A549 (cell line): Measurements from ENCODE around the gene UTS2B. TPM values are rescaled to one million over a fixed set of nuclear protein-coding genes. Genes with fewer than 3 reads are reported as not detected.

Source experiments
- ATAC-seq, 2 experiments: fragments of 200-7000 bp in 1 of 2; fragments of >200 bp in 1 of 2; cut with Nextera tagmentation in 1 of 2; cut with Tn5 transposase in 1 of 2; 3 replicates each; pipeline versions ENCODE4 v1.8.0 to v1.9.1; 2018 to 2020; ENCODE audit warnings: mild to moderate bottlenecking in 1 of 2, moderate library complexity in 1 of 2
- CTCF ChIA-PET: fragments of 300-600 bp; sonication (Branson Sonifier 250); formaldehyde crosslinking; extraction: SDS; loops from one replicate; lab custom pipeline; 2021; ENCODE audit warnings: antibody characterized with exemption, inconsistent platforms; lab: Yijun Ruan, JAX
- POLR2A ChIA-PET: fragments of 350-600 bp; formaldehyde crosslinking; extraction: SDS; loops from one replicate; lab custom pipeline; 2021; ENCODE audit warnings: antibody characterized with exemption, inconsistent platforms; lab: Yijun Ruan, JAX
- DNase-seq, 2 experiments: peaks; one replicate each; pipeline versions ENCODE4 v3.0.0 to v3.0.0-alpha.2; 2011 to 2016; ENCODE audit warnings: low read depth in 1 of 2, low spot score in 1 of 2
- FAIRE-seq: peaks from 2 replicates; lab custom pipeline; 2011; peaks lifted over from hg19 to GRCh38; lab: Jason Lieb, UNC
- H3K27ac ChIP-seq, 2 experiments: fragments of >200 bp; sonication (Bioruptor Twin); formaldehyde crosslinking; 3 replicates each; pipeline ENCODE4 v1.5.1; 2016 to 2017
- H3K4me1 ChIP-seq: fragments of >200 bp; sonication (Bioruptor Twin); formaldehyde crosslinking; 3 replicates; pipeline ENCODE4 v1.6.1; 2016
- H3K4me2 ChIP-seq: fragments of >200 bp; sonication (Bioruptor Twin); formaldehyde crosslinking; 3 replicates; pipeline ENCODE4 v1.6.1; 2016
- H3K4me3 ChIP-seq: fragments of >200 bp; sonication (Bioruptor Twin); formaldehyde crosslinking; 3 replicates; pipeline ENCODE4 v1.5.1; 2016
- H3K9me3 ChIP-seq: fragments of >200 bp; sonication (Bioruptor Twin); formaldehyde crosslinking; 3 replicates; pipeline ENCODE4 v1.6.1; 2016
- BHLHE40 ChIP-seq: IDR thresholded peaks from 2 replicates; pipeline ENCODE4 v1.6.1; 2012; ENCODE audit warnings: low read depth, low read length, inconsistent platforms
- CBX8 ChIP-seq: fragments of 200-600 bp; sonication (generic); IDR thresholded peaks from 2 replicates; pipeline ENCODE4 v1.6.1; 2016
- CHD4 ChIP-seq: fragments of 200-600 bp; sonication (generic); IDR thresholded peaks from 2 replicates; pipeline ENCODE4 v1.6.1; 2016; ENCODE audit warnings: antibody characterized with exemption, mild to moderate bottlenecking, borderline replicate concordance
- ESRRA ChIP-seq: fragments of 150-350 bp; IDR thresholded peaks from 2 replicates; pipeline ENCODE4 v1.6.1; 2014; ENCODE audit warnings: mild to moderate bottlenecking, low read length, borderline replicate concordance
- FOSB ChIP-seq: fragments of 250-450 bp; sonication (Bioruptor Pico); IDR thresholded peaks from 2 replicates; pipeline ENCODE4 v1.5.0; 2020; ENCODE audit warnings: mild to moderate bottlenecking, moderate library complexity
- FOSL2 ChIP-seq, 2 experiments: fragments of 450-650 bp in 1 of 2; fragments of >200 bp in 1 of 2; sonication (Bioruptor Twin) in 1 of 2; formaldehyde crosslinking; IDR thresholded peaks; 2 replicates each; pipeline versions ENCODE4 v1.5.0 to v1.6.1; 2016 to 2020; ENCODE audit warnings: mild to moderate bottlenecking in 1 of 2, moderate library complexity in 1 of 2
- FOXS1 ChIP-seq: fragments of 250-450 bp; sonication (Bioruptor Pico); IDR thresholded peaks from 2 replicates; pipeline ENCODE4 v1.5.0; 2020; ENCODE audit warnings: mild to moderate bottlenecking, moderate library complexity
- HDAC2 ChIP-seq: fragments of 200-600 bp; sonication (generic); IDR thresholded peaks from 2 replicates; pipeline ENCODE4 v1.6.1; 2016
- HEYL ChIP-seq: fragments of 250-450 bp; sonication (Bioruptor Pico); IDR thresholded peaks from 2 replicates; pipeline ENCODE4 v1.8.0; 2021; ENCODE audit warnings: mild to moderate bottlenecking, moderate library complexity
- HOXB13 ChIP-seq: fragments of 250-450 bp; sonication (Bioruptor Pico); IDR thresholded peaks from 2 replicates; pipeline ENCODE4 v1.5.0; 2020; ENCODE audit warnings: low read depth, mild to moderate bottlenecking, moderate library complexity
- HOXB5 ChIP-seq: fragments of 250-450 bp; sonication (Bioruptor Pico); IDR thresholded peaks from 2 replicates; pipeline ENCODE4 v1.5.0; 2020; ENCODE audit warnings: mild to moderate bottlenecking, moderate library complexity
- KDM5A ChIP-seq: fragments of 200-600 bp; sonication (generic); IDR thresholded peaks from 2 replicates; pipeline ENCODE4 v1.6.1; 2016; ENCODE audit warnings: antibody characterized with exemption, mild to moderate bottlenecking
- MAFK ChIP-seq: fragments of 450-650 bp; IDR thresholded peaks from 2 replicates; pipeline ENCODE4 v1.6.1; 2014; ENCODE audit not compliant: partially characterized antibody
- MAX ChIP-seq: IDR thresholded peaks from 2 replicates; pipeline ENCODE4 v1.6.1; 2012
- MYC ChIP-seq: IDR thresholded peaks from 2 replicates; pipeline ENCODE4 v1.6.1; 2012; ENCODE audit warnings: mild to moderate bottlenecking, inconsistent platforms, low read length, improper control_type of control experiment, borderline replicate concordance
- NFE2L2 ChIP-seq: fragments of 150-350 bp; conservative IDR thresholded peaks from 2 replicates; pipeline ENCODE4 v1.6.1; 2014; ENCODE audit warnings: low read length
- NPAS2 ChIP-seq: fragments of 250-450 bp; sonication (Bioruptor Pico); IDR thresholded peaks from 2 replicates; pipeline ENCODE4 v1.8.0; 2022; ENCODE audit warnings: mild to moderate bottlenecking, moderate library complexity, borderline replicate concordance
- POLR2AphosphoS2 ChIP-seq: conservative IDR thresholded peaks from 2 replicates; pipeline ENCODE4 v1.6.1; 2012; ENCODE audit warnings: low read length, improper control_type of control experiment, inconsistent platforms
- RAD21 ChIP-seq, 2 experiments: fragments of >200 bp in 1 of 2; sonication (Bioruptor Twin) in 1 of 2; formaldehyde crosslinking in 1 of 2; IDR thresholded peaks in 1 of 2; conservative IDR thresholded peaks in 1 of 2; 2 replicates in 1 of 2; 3 replicates in 1 of 2; pipeline ENCODE4 v1.6.1; 2012 to 2018; ENCODE audit warnings: inconsistent platforms in 1 of 2
- RARB ChIP-seq: fragments of 250-450 bp; sonication (Bioruptor Pico); IDR thresholded peaks from 2 replicates; pipeline ENCODE4 v1.8.0; 2021; ENCODE audit warnings: mild to moderate bottlenecking, moderate library complexity
- ZC3H11A ChIP-seq: fragments of 450-650 bp; IDR thresholded peaks from 2 replicates; pipeline ENCODE4 v1.6.1; 2014; ENCODE audit warnings: antibody characterized with exemption, mild to moderate bottlenecking
- ZNF302 ChIP-seq: fragments of 250-450 bp; sonication (Bioruptor Pico); IDR thresholded peaks from 2 replicates; pipeline ENCODE4 v1.9.0; 2021; ENCODE audit warnings: inconsistent platforms, mild to moderate bottlenecking, moderate library complexity
- WGBS: methylation state at CpG from one replicate; pipeline ENCODE4 v1.1.6; 2017; ENCODE audit errors: missing lambda C conversion rate; 5-methylcytosine and 5-hydroxymethylcytosine counted together
- polyA plus RNA-seq, 4 experiments: library from polyadenylated mRNA; depleted of rRNA in 3 of 4; stranded (reverse); fragments of >200 nt; fragmentation: RNase III in 1 of 4; extraction: RNeasy Plus Mini Kit Qiagen cat#74134 plus additional on column Dnase treatment in 1 of 4; gene quantifications; 2 replicates in 3 of 4; 3 replicates in 1 of 4; pipeline ENCODE4 v1.2.3, GENCODE V29; 2011 to 2017
- TF ChIP-seq, protein P1 (sequence below): fragments of 250-450 bp; sonication (Bioruptor Pico); IDR thresholded peaks from 2 replicates; pipeline ENCODE4 v1.5.0; 2020; ENCODE audit warnings: low read depth, mild to moderate bottlenecking, moderate library complexity
- TF ChIP-seq, protein P2 (sequence below): fragments of >200 bp; sonication (Bioruptor Twin); formaldehyde crosslinking; IDR thresholded peaks from 3 replicates; pipeline ENCODE4 v1.6.1; 2016
- TF ChIP-seq, protein P3 (sequence below): fragments of >200 bp; sonication (Bioruptor Twin); formaldehyde crosslinking; IDR thresholded peaks from 2 replicates; pipeline ENCODE4 v1.6.1; 2016
- TF ChIP-seq, protein P4 (sequence below): fragments of 200-600 bp; sonication (generic); IDR thresholded peaks from 2 replicates; pipeline ENCODE4 v1.6.1; 2016; ENCODE audit warnings: antibody characterized with exemption, mild to moderate bottlenecking, moderate library complexity

UTS2B gene
- polyA plus RNA-seq, 2 of the 4 experiments (the other 2 are of a cell fraction) = 0.16 TPM; not detected in 1

DNA sequence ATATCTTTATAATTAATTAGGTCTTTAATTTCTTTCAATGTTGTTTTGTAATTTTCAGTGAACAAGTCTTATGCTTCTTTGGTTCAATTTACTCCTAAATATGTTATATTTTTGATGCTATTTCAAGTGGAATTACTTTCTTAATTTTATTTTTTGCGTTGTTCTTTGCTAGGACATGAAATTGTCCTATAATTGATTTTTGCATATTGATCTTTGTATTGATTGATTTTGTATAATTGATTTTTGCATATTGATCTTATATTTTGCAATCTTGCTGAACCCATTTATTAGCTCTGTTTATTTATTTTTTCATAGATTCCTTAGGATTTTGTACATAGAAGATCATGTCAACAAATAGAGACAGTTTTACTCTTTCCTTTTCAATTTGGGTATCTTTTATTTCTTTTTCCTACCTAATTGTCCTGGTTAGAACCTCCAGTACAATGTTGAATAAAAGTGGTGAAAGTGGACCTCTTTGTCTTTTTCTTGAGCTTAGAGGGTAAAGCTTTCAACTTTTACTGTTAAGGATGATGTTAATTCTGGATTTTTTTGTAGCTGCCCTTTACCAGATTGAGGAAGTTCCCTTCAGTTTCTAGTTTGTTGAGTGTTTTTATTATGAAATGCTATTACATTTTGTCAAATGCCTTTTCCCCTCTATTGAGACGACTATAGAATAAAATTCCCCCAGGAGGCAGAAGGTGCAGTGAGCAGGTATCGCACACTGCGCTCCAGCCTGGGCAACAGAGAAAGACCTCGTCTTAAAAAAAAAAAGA is 37.9 kb downstream of the UTS2B start:
- Histone ChIP-seq H3K27ac (no peak overlapping the region), H3K4me1 (no peaks in the 10 kb centered on the region), H3K4me3 (no peak overlapping the region), H3K4me2 (no peak overlapping the region), H3K9me3 (no peaks in the 10 kb centered on the region)
- FAIRE-seq = no peak
- DNase-seq = no peak
- 60% methylated on average over 5 of the region's 5 CpGs for WGBS
- POLR2A ChIA-PET = no interaction called here
- no peak for TF ChIP-seq CHD4
- TF ChIP-seq NFE2L2 = no peak
- TF ChIP-seq FOSL2 (IDR thresholded peaks at IDR 0.05) = no peak
- no peak for TF ChIP-seq FOSL2 (CRISPR knock-in tag; IDR thresholded peaks at IDR 0.05)
- TF ChIP-seq MAFK = no peak
- TF ChIP-seq NPAS2 (CRISPR knock-in tag) = no peak
- TF ChIP-seq BHLHE40 = no peak
- no peak for TF ChIP-seq HOXB5 (CRISPR knock-in tag)
- TF ChIP-seq POLR2AphosphoS2 = no peak
- no peak for TF ChIP-seq FOSB (CRISPR knock-in tag)
- TF ChIP-seq RARB (CRISPR knock-in tag) = no peak
- CTCF ChIA-PET = no interaction called here
- no peak for ATAC-seq

DNA sequence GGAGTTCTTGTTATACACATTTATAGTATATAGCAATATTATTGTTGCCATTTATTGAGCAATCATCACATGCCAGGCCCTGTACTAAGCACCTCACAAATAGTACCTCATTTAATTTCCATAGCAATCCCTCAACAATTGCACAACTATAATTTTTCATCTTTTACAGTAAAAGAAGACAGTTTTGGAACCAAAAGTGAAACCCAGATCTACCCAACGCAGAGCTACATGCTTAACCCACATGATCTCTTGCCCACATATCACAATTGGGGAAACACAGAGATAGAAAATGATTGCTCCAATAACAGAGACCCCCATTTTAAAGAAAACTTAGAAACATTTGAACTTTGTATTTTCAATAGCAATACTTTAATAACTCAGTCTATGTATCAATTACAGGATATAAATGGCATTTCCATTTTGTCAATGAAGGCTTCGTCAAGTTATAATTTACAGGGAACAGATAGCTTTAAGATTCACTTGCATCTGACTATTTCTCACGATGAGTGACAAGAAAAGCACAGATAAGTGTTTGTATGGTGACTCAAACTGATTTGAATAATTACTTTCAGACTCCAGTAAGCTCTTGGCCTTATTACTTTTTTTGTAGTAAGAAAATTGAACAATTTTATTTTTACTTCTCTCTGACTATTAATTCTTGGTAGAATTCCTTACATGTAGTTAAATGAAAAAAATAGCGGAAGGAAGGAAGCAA is 39.9 kb downstream of the UTS2B start:
- no peak for ATAC-seq
- no peak for TF ChIP-seq ZNF302
- TF ChIP-seq, protein P1, sequence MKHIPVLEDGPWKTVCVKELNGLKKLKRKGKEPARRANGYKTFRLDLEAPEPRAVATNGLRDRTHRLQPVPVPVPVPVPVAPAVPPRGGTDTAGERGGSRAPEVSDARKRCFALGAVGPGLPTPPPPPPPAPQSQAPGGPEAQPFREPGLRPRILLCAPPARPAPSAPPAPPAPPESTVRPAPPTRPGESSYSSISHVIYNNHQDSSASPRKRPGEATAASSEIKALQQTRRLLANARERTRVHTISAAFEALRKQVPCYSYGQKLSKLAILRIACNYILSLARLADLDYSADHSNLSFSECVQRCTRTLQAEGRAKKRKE (CRISPR knock-in tag) = no peak
- TF ChIP-seq KDM5A = no peak
- no peak for TF ChIP-seq HEYL (CRISPR knock-in tag)
- no peak for TF ChIP-seq MYC
- no peak for TF ChIP-seq HOXB13 (CRISPR knock-in tag)
- TF ChIP-seq MAX = no peak
- TF ChIP-seq, protein P2, sequence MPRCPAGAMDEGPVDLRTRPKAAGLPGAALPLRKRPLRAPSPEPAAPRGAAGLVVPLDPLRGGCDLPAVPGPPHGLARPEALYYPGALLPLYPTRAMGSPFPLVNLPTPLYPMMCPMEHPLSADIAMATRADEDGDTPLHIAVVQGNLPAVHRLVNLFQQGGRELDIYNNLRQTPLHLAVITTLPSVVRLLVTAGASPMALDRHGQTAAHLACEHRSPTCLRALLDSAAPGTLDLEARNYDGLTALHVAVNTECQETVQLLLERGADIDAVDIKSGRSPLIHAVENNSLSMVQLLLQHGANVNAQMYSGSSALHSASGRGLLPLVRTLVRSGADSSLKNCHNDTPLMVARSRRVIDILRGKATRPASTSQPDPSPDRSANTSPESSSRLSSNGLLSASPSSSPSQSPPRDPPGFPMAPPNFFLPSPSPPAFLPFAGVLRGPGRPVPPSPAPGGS = no peak
- WGBS = 58% methylated on average over 4 of the region's 4 CpGs
- DNase-seq = no peak
- no peak for FAIRE-seq
- Histone ChIP-seq H3K4me2 (no peak overlapping the region), H3K9me3 (no peaks in the 10 kb centered on the region), H3K27ac (no peak overlapping the region), H3K4me1 (no peaks in the 10 kb centered on the region), H3K4me3 (no peak overlapping the region)
- ChIA-PET POLR2A (no interaction called here), CTCF (no interaction called here)

DNA sequence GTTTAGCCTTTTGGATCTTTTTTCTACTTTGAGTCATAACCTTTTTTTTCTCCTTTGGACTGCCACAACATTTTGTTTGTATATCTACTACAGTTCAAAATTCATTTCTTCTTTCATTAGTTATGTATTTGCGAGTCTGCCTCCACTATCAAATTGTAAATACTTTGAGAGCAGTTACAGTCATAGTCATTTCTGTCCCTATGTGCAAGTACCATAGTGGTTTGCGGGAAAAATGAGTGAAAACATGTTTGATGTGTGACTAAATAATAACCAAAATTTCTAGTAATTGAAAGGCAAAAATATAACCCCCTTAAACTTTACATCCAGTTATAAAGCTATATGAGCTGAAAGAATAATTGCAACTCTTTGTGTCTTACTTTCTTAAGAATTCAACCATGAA is 46.9 kb downstream of the UTS2B start:
- no peak for FAIRE-seq
- CTCF ChIA-PET = no interaction called here
- no peak for ATAC-seq
- POLR2A ChIA-PET = no interaction called here
- no peak for DNase-seq
- H3K27ac ChIP-seq = no peak overlapping the region
- no peak overlapping the region for H3K4me3 ChIP-seq
- 70% methylated on average over 2 of the region's 2 CpGs for WGBS
- no peak overlapping the region for H3K4me2 ChIP-seq
- no peaks in the 10 kb centered on the region for H3K9me3 ChIP-seq
- H3K4me1 ChIP-seq = no peaks in the 10 kb centered on the region
- TF ChIP-seq CBX8 = no peak
- no peak for TF ChIP-seq RAD21 (conservative IDR thresholded peaks at IDR 0.05 in 1 of 2, IDR thresholded peaks at IDR 0.05 in 1 of 2)
- TF ChIP-seq ZC3H11A = no peak
- no peak for TF ChIP-seq MAX
- TF ChIP-seq HDAC2 = no peak
- TF ChIP-seq, protein P3, sequence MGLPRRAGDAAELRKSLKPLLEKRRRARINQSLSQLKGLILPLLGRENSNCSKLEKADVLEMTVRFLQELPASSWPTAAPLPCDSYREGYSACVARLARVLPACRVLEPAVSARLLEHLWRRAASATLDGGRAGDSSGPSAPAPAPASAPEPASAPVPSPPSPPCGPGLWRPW = no peak
- TF ChIP-seq, protein P4, sequence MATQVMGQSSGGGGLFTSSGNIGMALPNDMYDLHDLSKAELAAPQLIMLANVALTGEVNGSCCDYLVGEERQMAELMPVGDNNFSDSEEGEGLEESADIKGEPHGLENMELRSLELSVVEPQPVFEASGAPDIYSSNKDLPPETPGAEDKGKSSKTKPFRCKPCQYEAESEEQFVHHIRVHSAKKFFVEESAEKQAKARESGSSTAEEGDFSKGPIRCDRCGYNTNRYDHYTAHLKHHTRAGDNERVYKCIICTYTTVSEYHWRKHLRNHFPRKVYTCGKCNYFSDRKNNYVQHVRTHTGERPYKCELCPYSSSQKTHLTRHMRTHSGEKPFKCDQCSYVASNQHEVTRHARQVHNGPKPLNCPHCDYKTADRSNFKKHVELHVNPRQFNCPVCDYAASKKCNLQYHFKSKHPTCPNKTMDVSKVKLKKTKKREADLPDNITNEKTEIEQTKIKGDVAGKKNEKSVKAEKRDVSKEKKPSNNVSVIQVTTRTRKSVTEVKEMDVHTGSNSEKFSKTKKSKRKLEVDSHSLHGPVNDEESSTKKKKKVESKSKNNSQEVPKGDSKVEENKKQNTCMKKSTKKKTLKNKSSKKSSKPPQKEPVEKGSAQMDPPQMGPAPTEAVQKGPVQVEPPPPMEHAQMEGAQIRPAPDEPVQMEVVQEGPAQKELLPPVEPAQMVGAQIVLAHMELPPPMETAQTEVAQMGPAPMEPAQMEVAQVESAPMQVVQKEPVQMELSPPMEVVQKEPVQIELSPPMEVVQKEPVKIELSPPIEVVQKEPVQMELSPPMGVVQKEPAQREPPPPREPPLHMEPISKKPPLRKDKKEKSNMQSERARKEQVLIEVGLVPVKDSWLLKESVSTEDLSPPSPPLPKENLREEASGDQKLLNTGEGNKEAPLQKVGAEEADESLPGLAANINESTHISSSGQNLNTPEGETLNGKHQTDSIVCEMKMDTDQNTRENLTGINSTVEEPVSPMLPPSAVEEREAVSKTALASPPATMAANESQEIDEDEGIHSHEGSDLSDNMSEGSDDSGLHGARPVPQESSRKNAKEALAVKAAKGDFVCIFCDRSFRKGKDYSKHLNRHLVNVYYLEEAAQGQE = no peak
- TF ChIP-seq ESRRA = no peak
- TF ChIP-seq, protein P1 (CRISPR knock-in tag) = no peak
- no peak for TF ChIP-seq FOXS1 (CRISPR knock-in tag)
